Left lung (tissue), 10 donors: ENCODE data around the gene C16orf92. TPM values are rescaled to one million over a fixed set of nuclear protein-coding genes. Genes with fewer than 3 reads are reported as not detected.
A peak's percentile ranks its signal among the peaks of the same experiment; 100 is the strongest.

Source experiments
- ATAC-seq: fragments of 200-7000 bp; cut with Tn5 transposase; one replicate; pipeline ENCODE4 v1.9.1; 2020; ENCODE audit warnings: moderate library complexity
- DNase-seq, 4 donors: peaks; one replicate each; pipeline ENCODE4 v3.0.0-alpha.2; 2013 to 2020
- H3K27ac ChIP-seq, 2 donors: fragments of 200-600 bp; sonication (generic) in 1 of 2; one replicate each; pipeline versions ENCODE4 v1.5.0 to v1.8.0; 2020 to 2021
- H3K27me3 ChIP-seq, 2 donors: fragments of 200-600 bp; sonication (generic) in 1 of 2; one replicate each; pipeline versions ENCODE4 v1.5.0 to v1.8.0; 2020 to 2021
- H3K36me3 ChIP-seq, 2 donors: fragments of 200-600 bp; sonication (generic) in 1 of 2; one replicate each; pipeline versions ENCODE4 v1.5.0 to v1.8.0; 2020 to 2021
- H3K4me1 ChIP-seq, 2 donors: fragments of 200-600 bp; one replicate each; pipeline ENCODE4 v1.8.0; 2021
- H3K4me3 ChIP-seq, 2 donors: fragments of 200-600 bp; sonication (generic) in 1 of 2; one replicate each; pipeline versions ENCODE4 v1.5.0 to v1.8.0; 2020 to 2021; ENCODE audit warnings: mild to moderate bottlenecking in 1 of 2
- H3K9me3 ChIP-seq, 2 donors: fragments of 200-600 bp; sonication (generic) in 1 of 2; one replicate each; pipeline versions ENCODE4 v1.5.0 to v1.8.0; 2020 to 2021
- intact Hi-C, 2 donors: fragments of 100-400 bp; cut with DNase I; formaldehyde crosslinking; loops; one replicate each; pipeline versions ENCODE4 v1.11.2 to v1.14.2; 2022
- polyA plus RNA-seq, 6 donors: library from polyadenylated mRNA; unstranded; fragments of 120-200 nt; gene quantifications; one replicate each; pipeline ENCODE4 v1.2.1, GENCODE V29; 2013; ENCODE audit not compliant: insufficient read length in 6 of 6
- total RNA-seq, 2 donors: library from RNA; stranded (reverse); fragmentation: NEBNext Ultra II Directional; extraction: Animal tissue kit (Norgen Biotek cat#: 25700); gene quantifications; one replicate each; pipeline ENCODE4 v1.2.1, GENCODE V29; 2021
- TF ChIP-seq, protein P1 (sequence below), 2 donors: fragments of 200-600 bp; sonication (generic) in 1 of 2; IDR thresholded peaks; one replicate each; pipeline versions ENCODE4 v1.5.0 to v1.8.0; 2021; ENCODE audit warnings: antibody characterized with exemption in 2 of 2
- donor health status: DM: no; HTN: yes; CAD: no.
- donor health status: DM: no; HTN: no; CAD: no.

C16orf92 gene
- total and polyA plus RNA-seq, 8 donors: not detected

DNA sequence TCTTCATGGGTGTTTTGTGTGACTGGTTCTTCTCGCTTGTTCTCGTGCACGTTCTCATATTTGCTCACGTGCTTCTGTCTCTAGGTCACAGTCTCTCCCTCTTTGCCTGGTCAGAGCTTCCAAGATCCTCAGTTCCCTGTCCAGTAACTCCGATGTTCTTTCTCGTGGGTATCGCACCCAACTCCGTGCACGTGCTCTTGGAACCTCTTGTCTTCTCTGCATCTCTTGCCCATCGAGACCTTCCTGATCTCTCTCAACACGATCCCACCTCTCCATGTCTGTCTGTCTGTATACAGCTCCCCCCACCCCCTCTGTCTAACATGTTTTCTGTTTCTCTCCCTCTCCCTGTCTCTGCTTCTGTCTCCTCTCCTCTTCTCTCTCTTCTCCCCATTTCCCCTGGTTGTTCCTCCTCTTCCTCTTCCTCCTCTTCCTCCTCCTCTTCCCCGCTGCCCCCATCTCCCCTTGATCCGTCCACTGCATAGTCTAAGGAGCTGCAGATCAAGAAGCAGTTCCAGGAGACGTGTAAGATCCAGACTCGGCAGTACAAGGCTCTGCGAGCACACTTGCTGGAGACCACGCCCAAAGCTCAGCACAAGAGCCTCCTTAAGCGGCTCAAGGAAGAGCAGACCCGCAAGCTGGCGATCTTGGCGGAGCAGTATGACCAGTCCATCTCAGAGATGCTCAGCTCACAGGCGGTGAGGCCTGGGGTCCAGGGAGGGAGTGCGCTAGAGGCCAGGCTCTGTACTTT lies 33.7 kb upstream of the C16orf92 start:
- Histone ChIP-seq H3K36me3 (peaks cover 12 to 98% of the 10 kb centered on the region in 2 donors), H3K9me3 (no peaks in the 10 kb centered on the region), H3K4me3 (no peak overlapping the region), H3K4me1 (peaks cover 13 to 44% of the 10 kb centered on the region in 2 donors), H3K27ac (peak overlapping the region; percentile 59 to 72), H3K27me3 (no peaks in the 10 kb centered on the region)
- peak in 3 of 4 donors; percentile 42 to 80 (median 75) for DNase-seq
- TF ChIP-seq, protein P1, sequence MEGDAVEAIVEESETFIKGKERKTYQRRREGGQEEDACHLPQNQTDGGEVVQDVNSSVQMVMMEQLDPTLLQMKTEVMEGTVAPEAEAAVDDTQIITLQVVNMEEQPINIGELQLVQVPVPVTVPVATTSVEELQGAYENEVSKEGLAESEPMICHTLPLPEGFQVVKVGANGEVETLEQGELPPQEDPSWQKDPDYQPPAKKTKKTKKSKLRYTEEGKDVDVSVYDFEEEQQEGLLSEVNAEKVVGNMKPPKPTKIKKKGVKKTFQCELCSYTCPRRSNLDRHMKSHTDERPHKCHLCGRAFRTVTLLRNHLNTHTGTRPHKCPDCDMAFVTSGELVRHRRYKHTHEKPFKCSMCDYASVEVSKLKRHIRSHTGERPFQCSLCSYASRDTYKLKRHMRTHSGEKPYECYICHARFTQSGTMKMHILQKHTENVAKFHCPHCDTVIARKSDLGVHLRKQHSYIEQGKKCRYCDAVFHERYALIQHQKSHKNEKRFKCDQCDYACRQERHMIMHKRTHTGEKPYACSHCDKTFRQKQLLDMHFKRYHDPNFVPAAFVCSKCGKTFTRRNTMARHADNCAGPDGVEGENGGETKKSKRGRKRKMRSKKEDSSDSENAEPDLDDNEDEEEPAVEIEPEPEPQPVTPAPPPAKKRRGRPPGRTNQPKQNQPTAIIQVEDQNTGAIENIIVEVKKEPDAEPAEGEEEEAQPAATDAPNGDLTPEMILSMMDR (IDR thresholded peaks at IDR 0.05): no peak
- peak; percentile 79 for ATAC-seq
- intact Hi-C loops: no loop called here

DNA sequence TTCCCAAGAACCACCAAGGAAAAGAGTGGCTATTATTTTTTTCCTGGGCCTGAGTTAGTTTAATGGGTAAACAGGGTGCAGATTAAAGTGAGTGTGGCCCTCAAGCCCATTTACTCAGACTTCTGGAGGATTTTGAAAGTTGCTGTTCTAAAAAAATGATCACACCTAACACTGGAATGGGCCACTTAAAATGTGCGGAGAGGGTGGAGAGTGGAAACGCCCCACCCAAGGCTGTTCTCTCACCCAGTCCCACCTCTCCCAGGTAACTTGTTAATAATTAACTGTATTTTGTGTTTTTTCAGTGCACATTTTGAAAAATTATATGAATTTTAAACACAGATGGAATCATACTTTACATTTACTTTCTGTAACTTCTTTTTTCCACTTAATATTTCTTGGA lies 33.0 kb upstream of the C16orf92 start:
- H3K4me1 ChIP-seq: peaks cover 17 to 52% of the 10 kb centered on the region in 2 donors
- ATAC-seq: peak; percentile 70

DNA sequence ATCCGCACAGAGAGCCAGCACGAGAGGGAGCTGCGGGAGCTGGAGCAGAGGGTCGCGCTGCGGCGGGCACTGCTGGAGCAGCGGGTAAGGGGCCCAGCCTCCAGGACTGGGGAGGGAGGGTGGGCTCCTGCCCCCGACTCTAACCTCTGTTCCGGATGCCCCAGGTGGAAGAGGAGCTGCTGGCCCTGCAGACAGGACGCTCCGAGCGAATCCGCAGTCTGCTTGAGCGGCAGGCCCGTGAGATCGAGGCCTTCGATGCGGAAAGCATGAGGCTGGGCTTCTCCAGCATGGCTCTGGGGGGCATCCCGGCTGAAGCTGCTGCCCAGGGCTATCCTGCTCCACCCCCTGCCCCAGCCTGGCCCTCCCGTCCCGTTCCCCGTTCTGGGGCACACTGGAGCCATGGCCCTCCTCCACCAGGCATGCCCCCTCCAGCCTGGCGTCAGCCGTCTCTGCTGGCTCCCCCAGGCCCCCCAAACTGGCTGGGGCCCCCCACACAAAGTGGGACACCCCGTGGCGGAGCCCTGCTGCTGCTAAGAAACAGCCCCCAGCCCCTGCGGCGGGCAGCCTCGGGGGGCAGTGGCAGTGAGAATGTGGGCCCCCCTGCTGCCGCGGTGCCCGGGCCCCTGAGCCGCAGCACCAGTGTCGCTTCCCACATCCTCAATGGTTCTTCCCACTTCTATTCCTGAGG lies 32.0 kb upstream of the C16orf92 start:
- H3K36me3 ChIP-seq: peaks cover under 1 to 80% of the 10 kb centered on the region in 2 donors
- H3K4me3 ChIP-seq: no peak overlapping the region
- H3K4me1 ChIP-seq: peaks cover 17 to 49% of the 10 kb centered on the region in 2 donors
- H3K9me3 ChIP-seq: no peaks in the 10 kb centered on the region
- TF ChIP-seq, protein P1 (IDR thresholded peaks at IDR 0.05): no peak
- ATAC-seq (no peak), DNase-seq (peak in 1 of 4 donors; percentile 70)
- H3K27me3 ChIP-seq: no peaks in the 10 kb centered on the region
- intact Hi-C loops: no loop called here
- H3K27ac ChIP-seq: peak overlapping the region; percentile 59 to 67

More for the DNA sequence above, 33.0 kb upstream of the C16orf92 start:
- H3K27me3 ChIP-seq: no peaks in the 10 kb centered on the region
- no peak overlapping the region for H3K4me3 ChIP-seq
- H3K36me3 ChIP-seq: peaks cover 11 to 90% of the 10 kb centered on the region in 2 donors
- intact Hi-C loops: no loop called here
- peak overlapping the region; percentile 59 to 72 for H3K27ac ChIP-seq
- H3K9me3 ChIP-seq: no peaks in the 10 kb centered on the region
- TF ChIP-seq, protein P1 (IDR thresholded peaks at IDR 0.05): no peak
- peak in 1 of 4 donors; percentile 47 for DNase-seq

DNA sequence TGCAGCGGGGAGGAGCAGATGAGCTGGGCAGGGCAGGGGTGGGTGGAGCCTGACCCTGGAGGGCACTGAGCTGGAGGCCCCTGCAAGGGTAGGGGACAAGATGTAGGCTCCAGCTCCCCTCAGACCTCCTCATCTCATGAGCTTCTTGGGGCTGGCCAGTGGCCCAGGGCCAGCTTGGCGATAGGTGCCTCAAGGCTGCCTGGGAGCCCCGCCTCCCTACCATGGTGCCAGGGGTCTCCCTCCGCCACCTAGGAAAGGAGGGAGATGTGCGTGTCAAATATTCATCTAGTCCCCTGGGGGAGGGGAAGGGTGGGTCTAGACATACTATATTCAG lies 31.5 kb upstream of the C16orf92 start:
- Histone ChIP-seq H3K4me3 (no peak overlapping the region), H3K27ac (peak overlapping the region in 1 of 2 donors; percentile 23), H3K36me3 (peaks cover 0 to 75% of the 10 kb centered on the region in 2 donors), H3K4me1 (peaks cover 17 to 49% of the 10 kb centered on the region in 2 donors), H3K9me3 (no peaks in the 10 kb centered on the region), H3K27me3 (no peaks in the 10 kb centered on the region)
- DNase-seq (no peak), ATAC-seq (no peak)
- TF ChIP-seq, protein P1 (IDR thresholded peaks at IDR 0.05): no peak
- intact Hi-C loops: no loop called here

DNA sequence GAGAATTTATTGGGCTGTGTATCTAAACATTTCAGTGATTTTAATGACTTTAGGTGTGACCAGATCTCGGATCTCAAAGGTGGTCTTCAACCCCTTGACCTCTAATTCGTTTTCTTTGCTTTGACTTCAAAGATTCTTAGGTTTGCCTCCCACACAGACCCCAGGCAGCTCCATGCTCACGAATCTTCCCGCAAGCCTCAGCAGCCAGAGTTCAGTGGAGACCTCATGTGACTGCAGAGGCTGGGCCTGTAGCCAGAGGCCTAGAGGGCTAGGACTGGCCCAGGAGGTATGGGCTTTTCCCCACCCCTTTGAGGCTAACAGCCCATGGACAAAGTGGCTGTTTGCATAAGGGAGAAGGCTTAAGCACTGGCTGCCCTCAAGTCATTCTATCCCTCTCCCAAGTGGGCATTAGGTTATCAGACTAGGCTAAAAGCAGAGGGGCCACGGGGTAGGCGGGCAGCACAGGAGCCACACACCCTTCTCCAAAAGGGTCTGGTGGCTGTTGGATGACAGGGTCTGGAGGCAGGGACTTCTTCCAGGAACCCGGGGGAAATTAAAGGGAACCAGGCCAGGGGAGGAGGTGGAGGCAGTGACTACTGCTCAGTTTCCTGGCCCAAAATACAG lies 30.5 kb upstream of the C16orf92 start:
- H3K4me1 ChIP-seq: peaks cover 22 to 53% of the 10 kb centered on the region in 2 donors
- H3K9me3 ChIP-seq: no peaks in the 10 kb centered on the region
- intact Hi-C loops: no loop called here
- H3K4me3 ChIP-seq: no peak overlapping the region
- ATAC-seq: peak; percentile 7
- H3K36me3 ChIP-seq: peaks cover 0 to 66% of the 10 kb centered on the region in 2 donors
- DNase-seq: peak in 1 of 4 donors; percentile 75
- H3K27ac ChIP-seq: peak overlapping the region in 1 of 2 donors; percentile 39
- TF ChIP-seq, protein P1 (IDR thresholded peaks at IDR 0.05): no peak
- H3K27me3 ChIP-seq: no peaks in the 10 kb centered on the region
